Neural cell (in vitro differentiated cells): Measurements from ENCODE around the gene HNRNPAB. TPM values are rescaled to one million over a fixed set of nuclear protein-coding genes. Genes with fewer than 3 reads are reported as not detected.

Experiments used
- H2AFZ ChIP-seq: fragments of 200-600, 300-800 bp; sonication (generic), shearing (Covaris generic); 2 replicates; pipeline ENCODE4 v1.6.0; 2014; ENCODE audit warnings: low read depth, mild to moderate bottlenecking, antibody characterized with exemption, low read length, moderate library complexity
- H3F3A ChIP-seq: fragments of 200-600 bp; shearing (Covaris generic); 2 replicates; pipeline ENCODE4 v1.6.1; 2016; ENCODE audit warnings: mild to moderate bottlenecking, moderate library complexity, mixed read lengths, antibody characterized with exemption, low read length; ENCODE audit not compliant: insufficient read depth, poor library complexity, severe bottlenecking
- H3K27ac ChIP-seq: fragments of 200-600, 300-800 bp; sonication (generic), shearing (Covaris generic); 2 replicates; pipeline ENCODE4 v1.5.1; 2014; ENCODE audit warnings: mild to moderate bottlenecking, low read length, moderate library complexity
- H3K27me3 ChIP-seq: fragments of 300-800, 200-600 bp; sonication (generic), shearing (Covaris generic); 2 replicates; pipeline ENCODE4 v1.6.0; 2014; ENCODE audit warnings: mild to moderate bottlenecking, low read depth, low read length, moderate library complexity; ENCODE audit not compliant: insufficient read depth
- H3K36me3 ChIP-seq: fragments of 300-800, 200-600 bp; sonication (generic), shearing (Covaris generic); 2 replicates; pipeline ENCODE4 v1.5.1; 2014; ENCODE audit warnings: mild to moderate bottlenecking, antibody characterized with exemption, low read length, moderate library complexity; ENCODE audit not compliant: insufficient read depth
- H3K4me2 ChIP-seq: fragments of 300-800, 200-600 bp; sonication (generic), shearing (Covaris generic); 2 replicates; pipeline ENCODE4 v1.6.0; 2014; ENCODE audit warnings: mild to moderate bottlenecking, low read length
- H3K4me3 ChIP-seq: fragments of 300-800, 200-600 bp; sonication (generic), shearing (Covaris generic); 2 replicates; pipeline ENCODE4 v1.5.1; 2014; ENCODE audit warnings: mild to moderate bottlenecking, low read length, moderate library complexity
- H3K79me2 ChIP-seq: fragments of 200-600 bp; shearing (Covaris generic); replicated peaks from 2 replicates; pipeline ENCODE4 v1.6.0; 2014; ENCODE audit warnings: mild to moderate bottlenecking, low read length, moderate library complexity; ENCODE audit not compliant: insufficient read depth
- H3K9ac ChIP-seq: fragments of 300-800, 200-600 bp; sonication (generic), shearing (Covaris generic); 2 replicates; pipeline ENCODE4 v1.6.1; 2016; ENCODE audit warnings: mild to moderate bottlenecking, low read length, mixed read lengths
- H3K9me2 ChIP-seq: fragments of 200-600 bp; shearing (Covaris generic); 2 replicates; pipeline ENCODE4 v1.6.1; 2016; ENCODE audit warnings: mild to moderate bottlenecking, low read length, mixed read lengths; ENCODE audit not compliant: insufficient read depth
- H3K9me3 ChIP-seq: fragments of 200-600, 300-800 bp; sonication (generic), shearing (Covaris generic); 2 replicates; pipeline ENCODE4 v1.6.1; 2016; ENCODE audit warnings: mild to moderate bottlenecking, mixed run types, low read length, moderate library complexity, mixed read lengths
- H4K20me1 ChIP-seq: fragments of 200-600 bp; shearing (Covaris generic); 2 replicates; pipeline ENCODE4 v1.6.1; 2016; ENCODE audit warnings: mild to moderate bottlenecking, mixed run types; ENCODE audit not compliant: insufficient read depth
- CTCF ChIP-seq: fragments of 450-650 bp; IDR thresholded peaks from 2 replicates; pipeline ENCODE4 v1.5.1; 2014; ENCODE audit warnings: antibody characterized with exemption, mild to moderate bottlenecking, moderate library complexity; ENCODE audit not compliant: poor library complexity, severe bottlenecking
- EP300 ChIP-seq: fragments of 450-650 bp; conservative IDR thresholded peaks from 2 replicates; pipeline ENCODE4 v1.6.1; 2014; ENCODE audit warnings: antibody characterized with exemption, mild to moderate bottlenecking, moderate library complexity; ENCODE audit not compliant: poor library complexity, severe bottlenecking
- EZH2 ChIP-seq: fragments of 200-600, 300-800 bp; shearing (Covaris generic), sonication (generic); IDR thresholded peaks from 2 replicates; pipeline ENCODE4 v1.6.1; 2014; ENCODE audit warnings: antibody characterized with exemption, low read length, borderline replicate concordance, mild to moderate bottlenecking; ENCODE audit not compliant: insufficient read depth, poor library complexity, severe bottlenecking
- MXI1 ChIP-seq: fragments of 450-650 bp; conservative IDR thresholded peaks from 2 replicates; pipeline ENCODE4 v1.6.1; 2014; ENCODE audit warnings: antibody characterized with exemption, mild to moderate bottlenecking; ENCODE audit not compliant: poor library complexity, severe bottlenecking
- POLR2AphosphoS5 ChIP-seq: IDR thresholded peaks from 2 replicates; pipeline ENCODE4 v1.6.1; 2012
- RAD21 ChIP-seq: fragments of 450-650 bp; conservative IDR thresholded peaks from 2 replicates; pipeline ENCODE4 v1.6.1; 2014; ENCODE audit warnings: antibody characterized with exemption, mild to moderate bottlenecking, moderate library complexity
- REST ChIP-seq: IDR thresholded peaks from 2 replicates; pipeline ENCODE4 v1.6.1; 2012; ENCODE audit warnings: borderline replicate concordance
- SMC3 ChIP-seq: fragments of 450-650 bp; conservative IDR thresholded peaks from 2 replicates; pipeline ENCODE4 v1.6.1; 2014; ENCODE audit warnings: antibody characterized with exemption, mild to moderate bottlenecking, moderate library complexity; ENCODE audit not compliant: poor library complexity
- TAF1 ChIP-seq: IDR thresholded peaks from 2 replicates; pipeline ENCODE4 v1.6.1; 2012; ENCODE audit warnings: low read depth
- polyA plus RNA-seq: library from polyadenylated mRNA; depleted of rRNA; stranded (reverse); fragments of >200 nt; gene quantifications from 2 replicates; pipeline ENCODE4 v1.2.3, GENCODE V29; 2014

HNRNPAB gene
- polyA plus RNA-seq, 1 donor from 2014 or later: 129 TPM

- no peak overlapping the region for H2AFZ ChIP-seq
- H3F3A ChIP-seq: no peaks in the 10 kb centered on the region
- no peaks in the 10 kb centered on the region for H3K36me3 ChIP-seq
- H3K4me2 ChIP-seq: no peak overlapping the region
- no peak for TF ChIP-seq EP300
- no peak for TF ChIP-seq POLR2AphosphoS5
- no peaks in the 10 kb centered on the region for H3K27me3 ChIP-seq
- H3K79me2 ChIP-seq: no peaks in the 10 kb centered on the region
- H4K20me1 ChIP-seq: no peaks in the 10 kb centered on the region
- no peak overlapping the region for H3K27ac ChIP-seq
- no peaks in the 10 kb centered on the region for H3K9me2 ChIP-seq
- H3K9me3 ChIP-seq: no peaks in the 10 kb centered on the region
- no peak overlapping the region for H3K4me3 ChIP-seq
- H3K9ac ChIP-seq: no peak overlapping the region
Observed at GRCh38 chr5:178160176-178160575, 44.2 kb upstream of the HNRNPAB start.

- Histone ChIP-seq H4K20me1 (no peaks in the 10 kb centered on the region), H3K27me3 (no peaks in the 10 kb centered on the region), H3K27ac (no peak overlapping the region), H3F3A (no peaks in the 10 kb centered on the region), H3K4me3 (no peak overlapping the region), H3K4me2 (no peak overlapping the region), H2AFZ (no peak overlapping the region), H3K9me2 (no peaks in the 10 kb centered on the region), H3K9me3 (no peaks in the 10 kb centered on the region), H3K36me3 (no peaks in the 10 kb centered on the region), H3K79me2 (no peaks in the 10 kb centered on the region), H3K9ac (no peak overlapping the region)
- no peak for TF ChIP-seq POLR2AphosphoS5
- TF ChIP-seq REST: no peak
- no peak for TF ChIP-seq EP300
- no peak for TF ChIP-seq SMC3
- no peak for TF ChIP-seq EZH2
- no peak for TF ChIP-seq TAF1
- TF ChIP-seq CTCF: no peak
- no peak for TF ChIP-seq MXI1
- TF ChIP-seq RAD21: no peak
Observed at GRCh38 chr5:178162481-178162880, 41.9 kb upstream of the HNRNPAB start.
